GM04503 (cell line): ENCODE measurements around the gene TMTC1.

ENCODE experiments used
- DNase-seq: peaks from one replicate; pipeline ENCODE4 v3.0.0-alpha.2; 2012; ENCODE audit warnings: low read depth

Gene TMTC1

GRCh38 chr12:29741342-29742241 is 42.1 kb downstream of the TMTC1 start:
- no peak for DNase-seq

- DNase-seq = no peak
Measured at GRCh38 chr12:29739279-29739991, 44.3 kb downstream of the TMTC1 start.

DNA sequence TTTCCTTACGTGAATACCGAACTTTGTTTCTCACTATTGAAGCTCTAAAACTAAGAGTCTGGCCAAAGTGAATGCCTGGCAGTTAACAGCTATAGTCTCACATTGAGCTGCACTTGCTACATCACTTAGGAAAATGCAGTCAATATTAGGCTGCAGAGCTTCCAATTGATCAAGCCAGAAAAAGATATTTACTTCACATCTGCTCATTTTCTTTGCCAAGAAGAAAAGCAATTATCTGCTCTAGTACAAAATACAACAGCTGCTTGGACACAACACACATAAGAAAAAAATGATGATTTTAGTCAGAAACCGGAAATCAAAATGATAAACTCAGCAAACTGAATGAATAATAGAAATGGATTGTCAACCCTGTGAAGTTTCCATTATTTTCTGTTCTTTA is 45.4 kb downstream of the TMTC1 start:
- DNase-seq = no peak

GRCh38 chr12:29737644-29738043 is 46.1 kb downstream of the TMTC1 start:
- DNase-seq = no peak

- DNase-seq = no peak
Measured at GRCh38 chr12:29735604-29736003, 48.1 kb downstream of the TMTC1 start.

DNA sequence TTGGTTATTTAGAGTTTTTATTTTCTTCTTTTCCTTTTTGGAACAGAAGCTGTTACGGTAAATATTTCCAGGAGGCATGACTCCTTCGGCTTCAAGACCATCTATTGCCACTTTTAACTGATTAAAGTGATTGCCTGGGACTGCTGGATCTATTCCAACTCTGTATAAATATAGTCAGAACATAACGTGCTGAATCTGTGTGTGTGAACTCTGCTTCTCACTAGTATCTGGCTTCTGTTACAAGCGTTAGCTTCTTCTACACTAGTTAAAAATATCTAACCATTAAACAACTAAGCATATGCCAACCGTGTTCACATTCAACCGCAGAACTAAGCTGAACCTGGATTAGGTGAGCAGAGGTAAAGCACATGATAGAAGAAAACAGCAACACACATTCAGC is 49.0 kb downstream of the TMTC1 start:
- no peak for DNase-seq

GRCh38 chr12:29734305-29734704 is 49.4 kb downstream of the TMTC1 start:
- DNase-seq = no peak

- no peak for DNase-seq
Measured at GRCh38 chr12:29733501-29733900, 50.2 kb downstream of the TMTC1 start.

- no peak for DNase-seq
Measured at GRCh38 chr12:29733060-29733459, 50.7 kb downstream of the TMTC1 start.

DNA sequence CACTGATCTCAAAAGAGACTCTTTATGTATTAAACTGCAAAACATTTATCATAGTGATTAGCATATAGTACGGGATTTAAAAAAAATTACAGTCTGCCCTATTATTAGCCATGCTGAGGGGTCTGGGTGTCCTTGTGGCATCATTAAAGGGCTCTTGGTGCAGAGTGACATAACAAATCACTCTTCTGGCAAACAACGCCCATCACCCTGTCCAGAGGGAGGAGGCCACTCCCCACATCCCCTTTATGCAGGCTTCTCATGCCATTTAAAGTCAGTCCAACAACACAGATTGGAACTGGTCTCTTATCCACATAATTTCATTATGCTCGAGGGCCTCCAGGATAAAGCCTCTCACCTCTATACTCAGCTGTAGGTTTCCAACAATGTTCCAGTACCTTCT is 51.1 kb downstream of the TMTC1 start:
- no peak for DNase-seq

GRCh38 chr12:29732191-29732590 is 51.6 kb downstream of the TMTC1 start:
- DNase-seq = no peak

- DNase-seq = no peak
Measured at GRCh38 chr12:29731591-29731990, 52.2 kb downstream of the TMTC1 start.

DNA sequence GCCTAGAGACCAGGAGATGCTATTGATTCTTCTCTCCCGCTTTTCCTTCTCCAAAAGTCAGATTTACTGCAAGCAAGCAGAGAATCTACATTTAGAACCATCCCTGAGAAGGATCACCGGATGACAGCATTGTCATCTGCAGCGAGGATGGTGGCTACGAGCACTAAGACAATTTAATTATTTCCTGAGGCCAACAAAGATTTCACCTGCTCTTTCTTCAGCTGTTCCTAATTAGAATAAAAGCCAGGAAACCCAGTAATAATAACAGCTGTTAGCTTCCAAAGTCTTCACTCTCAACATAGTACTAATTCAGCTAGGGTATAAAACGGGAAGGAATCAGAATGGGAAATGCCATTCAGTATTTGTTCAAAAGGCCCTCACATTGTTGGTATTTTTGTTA is 53.3 kb downstream of the TMTC1 start:
- no peak for DNase-seq

DNA sequence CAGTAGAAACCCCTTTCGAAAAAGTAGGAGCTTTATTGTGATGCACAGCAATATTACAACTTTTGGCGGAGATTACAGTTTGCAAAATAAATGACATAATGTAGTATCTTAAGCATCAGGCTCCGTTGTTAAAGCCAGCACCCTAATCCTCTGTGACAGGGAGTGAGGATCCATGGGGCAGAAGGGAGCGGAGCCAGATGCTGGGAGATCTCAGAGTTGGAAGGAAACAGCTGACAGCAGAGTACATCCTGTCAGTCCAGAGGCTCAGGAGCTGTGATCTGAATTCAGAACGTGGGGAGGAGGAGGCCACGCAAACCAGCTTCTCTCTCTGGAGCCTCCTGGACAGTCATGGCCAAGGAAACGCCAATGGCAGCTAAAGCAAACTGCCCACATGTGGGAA is 55.7 kb downstream of the TMTC1 start:
- no peak for DNase-seq

DNA sequence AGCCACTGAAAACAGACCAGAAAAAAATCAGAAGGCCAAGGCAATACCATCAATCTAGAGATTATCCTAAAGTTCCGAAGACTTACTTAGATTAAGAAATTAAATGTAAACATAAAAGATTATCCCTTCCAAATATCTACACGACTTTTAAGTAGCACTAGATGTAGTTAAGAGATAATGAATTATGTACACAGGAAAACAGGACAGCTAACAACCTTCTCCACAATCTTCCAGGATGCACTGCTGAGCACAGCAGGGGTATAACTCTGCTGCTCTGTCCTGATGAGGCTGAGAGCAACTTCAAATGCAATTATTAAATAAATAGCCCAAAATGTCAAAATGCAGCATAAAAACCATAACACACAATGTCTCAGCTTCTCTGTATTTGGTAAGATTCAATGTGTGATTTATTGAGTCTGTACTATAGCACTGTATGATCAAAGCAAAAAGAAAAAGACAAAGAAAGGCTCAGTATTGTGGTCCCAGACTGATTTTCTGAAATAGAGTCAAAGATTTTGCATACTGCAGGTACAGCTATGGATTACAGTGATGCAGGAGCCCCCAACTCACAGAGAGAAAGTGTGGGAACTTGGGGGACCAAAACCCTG is 56.9 kb downstream of the TMTC1 start:
- no peak for DNase-seq

DNA sequence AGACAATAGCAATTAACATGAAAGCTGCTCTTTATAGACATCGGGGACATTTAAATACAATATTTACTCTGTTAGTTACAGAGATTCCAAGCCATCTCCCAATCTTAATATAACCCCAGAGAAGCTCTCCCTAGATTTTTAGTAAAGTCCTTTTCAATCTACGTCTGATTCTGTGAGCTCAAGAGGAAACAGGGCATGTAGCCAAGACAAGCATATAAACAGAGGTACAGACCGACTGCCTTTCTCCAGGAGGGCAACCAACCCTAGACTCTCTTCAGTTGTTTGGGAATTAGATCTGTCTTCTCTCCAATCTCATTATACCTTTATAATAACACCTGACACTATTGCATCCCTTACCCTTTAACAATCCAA is 57.4 kb downstream of the TMTC1 start:
- no peak for DNase-seq

DNA sequence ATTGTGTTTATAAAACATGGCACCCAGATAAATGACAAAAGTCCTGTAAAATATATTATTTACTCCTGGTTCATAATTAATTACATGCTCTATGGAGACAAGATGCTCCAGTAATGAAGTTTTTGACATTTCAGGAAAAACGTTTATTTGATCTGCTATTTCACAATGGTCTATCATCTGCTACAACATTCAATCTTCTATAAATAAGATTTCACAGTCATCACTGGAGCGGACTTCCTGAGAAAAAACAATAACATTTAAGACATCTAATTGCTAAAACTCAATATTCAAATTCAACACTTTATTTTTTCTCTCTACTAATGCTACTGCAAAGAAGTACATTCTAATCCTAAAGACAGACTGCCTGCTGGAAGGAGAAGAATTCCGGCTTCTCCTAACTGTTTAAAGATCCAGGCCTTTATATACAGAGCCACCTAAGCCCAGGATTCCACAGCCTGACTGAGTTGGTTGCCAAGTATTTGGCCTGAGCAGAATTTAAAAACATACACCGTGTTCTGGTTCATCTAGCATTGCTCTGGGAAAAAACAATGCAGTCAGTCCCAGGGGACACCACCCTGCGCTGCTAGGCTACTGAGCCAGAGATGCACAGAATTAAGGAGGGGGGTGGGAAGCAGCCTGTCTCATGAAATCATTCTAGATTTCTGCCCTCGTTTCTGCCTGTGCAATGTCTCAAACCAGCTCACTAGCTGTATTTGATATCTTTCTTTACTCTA is 58.0 kb downstream of the TMTC1 start:
- no peak for DNase-seq

GRCh38 chr12:29722164-29722563 is 61.6 kb downstream of the TMTC1 start:
- no peak for DNase-seq

- DNase-seq = no peak
Measured at GRCh38 chr12:29719381-29719780, 64.4 kb downstream of the TMTC1 start.

GRCh38 chr12:29717540-29718100 is 66.1 kb downstream of the TMTC1 start:
- DNase-seq = no peak

GRCh38 chr12:29714966-29715365 is 68.8 kb downstream of the TMTC1 start:
- no peak for DNase-seq

DNA sequence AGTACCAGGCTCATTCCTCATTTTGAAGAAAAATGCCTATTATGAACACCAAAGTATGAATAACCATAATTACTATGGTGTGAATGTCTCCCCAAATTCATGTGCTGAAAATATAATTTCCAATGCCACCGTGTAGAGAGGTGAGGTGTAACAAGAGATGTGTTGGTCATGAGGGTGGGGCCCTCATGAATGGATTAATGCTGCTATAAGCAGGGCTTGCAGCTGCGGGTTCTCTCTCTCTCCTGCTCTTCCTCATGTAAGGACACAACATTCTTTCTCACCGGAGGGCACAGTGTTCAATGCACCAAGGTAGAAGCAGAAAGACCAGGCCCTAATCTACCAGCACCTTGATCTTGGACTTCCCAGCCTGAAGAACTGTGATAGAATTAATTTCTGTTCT is 70.0 kb downstream of the TMTC1 start:
- DNase-seq = no peak
